GM19452 (cell line): ENCODE results near the gene FANCL.
"Not testable (repeated sequence)": the region's sequence is repeated elsewhere in the genome, so short reads cannot be mapped to it uniquely, and the experiment has no call there.

ENCODE experiments used
- ATAC-seq: cut with Tn5 transposase; IDR thresholded peaks from one replicate; pipeline ENCODE4 v1.9.1; 2021; ENCODE audit not compliant: unreplicated experiment

The FANCL gene

GRCh38 chr2:58206785-58207184, 34.3 kb downstream of the FANCL start:
- ATAC-seq = no peak

- no peak for ATAC-seq
Observed at GRCh38 chr2:58204195-58204959, 36.7 kb downstream of the FANCL start.

- ATAC-seq = no peak
Observed at GRCh38 chr2:58203018-58203417, 38.1 kb downstream of the FANCL start.

GRCh38 chr2:58202404-58202803, 38.7 kb downstream of the FANCL start:
- ATAC-seq = no peak

- no peak for ATAC-seq
Observed at GRCh38 chr2:58197894-58198293, 43.2 kb downstream of the FANCL start.

GRCh38 chr2:58195662-58196061, 45.5 kb downstream of the FANCL start:
- ATAC-seq = no peak

DNA sequence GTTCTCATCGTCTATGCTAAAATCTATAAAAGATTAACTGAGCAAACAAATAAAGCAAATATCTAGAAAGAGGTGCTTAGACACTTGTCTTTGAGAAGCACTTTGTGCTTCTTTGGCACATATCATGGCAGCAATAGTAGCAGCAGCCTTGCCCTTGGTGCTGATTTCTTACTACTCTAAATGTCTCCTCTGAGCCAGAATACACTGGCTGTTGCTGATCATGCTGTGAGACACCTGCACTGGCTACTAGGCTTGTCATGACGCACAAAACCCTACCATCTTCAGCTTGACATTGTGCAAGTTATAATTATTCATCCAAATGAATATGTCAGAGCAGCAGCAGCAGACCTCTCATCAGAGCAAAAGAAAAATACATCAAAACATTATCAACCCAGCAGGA, 46.7 kb downstream of the FANCL start:
- ATAC-seq = no peak

DNA sequence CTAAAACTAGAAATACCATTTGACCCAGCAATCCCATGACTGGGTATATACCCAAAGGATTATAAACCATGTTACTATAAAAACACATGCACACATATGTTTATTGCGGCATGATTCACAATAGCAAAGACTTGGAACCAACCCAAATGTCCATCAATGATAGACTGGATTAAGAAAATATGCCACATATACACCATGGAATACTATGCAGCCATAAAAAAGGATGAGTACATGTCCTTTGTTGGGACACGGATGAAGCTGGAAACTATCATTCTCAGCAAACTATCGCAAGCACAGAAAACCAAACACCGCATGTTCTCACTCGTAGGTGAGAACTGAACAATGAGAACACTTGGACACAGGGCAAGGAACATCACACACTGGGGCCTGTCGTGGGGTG, 54.1 kb downstream of the FANCL start:
- ATAC-seq = not testable (repeated sequence)

DNA sequence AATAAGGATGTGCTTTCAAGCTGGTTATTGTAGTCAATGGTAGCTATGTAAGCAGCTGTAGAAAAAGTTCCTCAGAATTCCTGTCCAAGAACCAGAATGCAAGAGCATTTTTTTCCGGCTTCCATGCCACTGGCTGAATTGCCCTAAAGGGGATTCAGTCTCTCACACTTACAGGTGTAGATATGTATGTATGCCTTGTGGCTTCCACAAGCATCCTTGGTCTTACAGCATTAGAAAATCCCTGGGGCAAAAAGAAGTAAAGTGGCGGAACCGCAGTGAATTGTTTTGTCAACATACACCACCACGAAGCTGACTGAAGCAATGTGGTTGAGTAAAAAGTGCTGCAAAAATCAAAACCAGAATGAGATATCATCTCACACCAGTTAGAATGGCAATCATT, 54.6 kb downstream of the FANCL start:
- ATAC-seq = no peak

DNA sequence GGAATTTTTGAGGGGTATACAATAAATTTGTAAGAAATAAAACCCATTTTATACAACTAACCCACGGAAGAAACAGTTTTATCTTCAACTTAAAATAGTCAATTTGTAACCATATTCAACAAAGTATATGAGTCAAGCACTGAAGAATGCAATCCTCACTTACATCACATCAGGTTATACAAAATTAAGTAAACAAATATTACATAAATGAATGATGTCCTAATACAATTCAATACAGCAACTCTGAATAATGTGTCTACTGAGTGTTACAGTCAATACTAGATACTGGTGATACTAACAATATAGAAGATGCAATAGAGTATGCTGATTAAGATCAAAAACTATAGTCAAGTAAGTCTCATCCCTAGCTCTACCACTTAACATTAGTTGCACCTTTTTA, 58.6 kb downstream of the FANCL start:
- ATAC-seq = no peak

DNA sequence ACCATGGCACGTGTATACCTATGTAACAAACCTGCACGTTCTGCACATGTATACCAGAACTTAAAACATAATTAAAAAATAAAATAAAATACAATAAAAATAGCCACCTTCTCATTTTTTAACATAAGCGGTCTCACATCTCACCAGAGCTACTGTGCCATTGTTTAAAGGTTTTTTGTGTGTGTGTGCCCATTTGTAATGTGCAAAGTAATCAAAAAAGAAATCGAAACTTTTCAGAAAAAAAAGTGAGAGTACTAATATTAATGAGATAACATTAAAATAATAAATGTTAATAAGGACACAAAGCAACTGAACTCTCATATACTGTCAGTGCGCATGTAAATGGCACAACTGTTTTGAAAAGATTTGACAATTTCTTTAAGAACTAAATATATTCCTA, 60.5 kb downstream of the FANCL start:
- ATAC-seq = no peak

- not testable (repeated sequence) for ATAC-seq
Observed at GRCh38 chr2:58180175-58180574, 61.0 kb downstream of the FANCL start.

GRCh38 chr2:58177187-58177586, 63.9 kb downstream of the FANCL start:
- ATAC-seq = not testable (repeated sequence)

DNA sequence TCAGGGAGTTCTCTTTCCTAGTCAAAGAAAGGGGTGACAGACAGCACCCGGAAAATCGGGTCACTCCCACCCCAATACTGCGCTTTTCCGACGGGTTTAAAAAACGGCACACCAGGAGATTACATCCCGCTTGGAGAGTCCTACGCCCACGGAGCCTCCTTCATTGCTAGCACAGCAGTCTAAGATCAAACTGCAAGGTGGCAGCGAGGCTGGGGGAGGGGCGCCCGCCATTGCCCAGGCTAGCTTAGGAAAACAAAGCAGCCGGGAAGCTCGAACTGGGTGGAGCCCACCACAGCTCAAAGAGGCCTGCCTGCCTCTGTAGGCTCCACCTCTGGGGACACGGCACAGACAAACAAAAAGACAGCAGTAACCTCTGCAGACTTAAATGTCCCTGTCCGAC, 69.3 kb downstream of the FANCL start:
- ATAC-seq = not testable (repeated sequence)

- not testable (repeated sequence) for ATAC-seq
Observed at GRCh38 chr2:58170334-58170933, 70.7 kb downstream of the FANCL start.

DNA sequence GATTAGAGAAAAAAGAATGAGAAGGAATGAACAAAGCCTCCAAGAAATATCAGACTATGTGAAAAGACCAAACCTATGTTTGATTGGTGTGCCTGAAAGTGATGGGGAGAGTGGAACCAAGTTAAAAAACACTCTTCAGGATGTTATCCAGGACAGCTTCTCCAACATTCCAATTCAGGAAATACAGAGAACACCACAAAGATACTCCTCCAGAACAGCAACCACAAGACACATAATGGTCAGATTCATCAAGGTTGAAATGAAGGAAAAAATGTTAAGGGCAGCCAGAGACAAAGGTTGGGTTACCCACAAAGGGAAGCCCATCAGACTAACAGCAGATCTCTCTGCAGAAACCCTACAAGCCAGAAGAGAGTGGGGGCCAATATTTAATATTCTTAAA, 71.3 kb downstream of the FANCL start:
- not testable (repeated sequence) for ATAC-seq

GRCh38 chr2:58168130-58168529, 73.0 kb downstream of the FANCL start:
- ATAC-seq = not testable (repeated sequence)

DNA sequence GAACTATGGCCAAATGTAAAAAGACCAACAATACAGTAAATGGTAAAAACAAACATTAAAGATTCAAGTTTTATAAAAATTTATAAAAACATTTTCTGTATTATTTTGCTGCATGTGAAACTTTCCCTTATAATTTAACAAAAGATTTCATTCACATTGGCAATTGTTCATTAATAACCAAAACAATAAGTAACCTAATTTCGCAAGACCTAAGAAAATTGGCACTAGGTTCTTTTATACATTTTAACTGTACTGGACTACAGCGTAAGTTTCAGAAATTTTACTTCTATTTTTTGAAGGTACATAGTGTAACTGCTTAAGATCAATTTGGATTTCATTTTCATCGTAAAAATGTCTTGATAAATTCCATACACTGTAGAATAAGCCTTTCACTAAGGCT, 77.2 kb downstream of the FANCL start:
- no peak for ATAC-seq

DNA sequence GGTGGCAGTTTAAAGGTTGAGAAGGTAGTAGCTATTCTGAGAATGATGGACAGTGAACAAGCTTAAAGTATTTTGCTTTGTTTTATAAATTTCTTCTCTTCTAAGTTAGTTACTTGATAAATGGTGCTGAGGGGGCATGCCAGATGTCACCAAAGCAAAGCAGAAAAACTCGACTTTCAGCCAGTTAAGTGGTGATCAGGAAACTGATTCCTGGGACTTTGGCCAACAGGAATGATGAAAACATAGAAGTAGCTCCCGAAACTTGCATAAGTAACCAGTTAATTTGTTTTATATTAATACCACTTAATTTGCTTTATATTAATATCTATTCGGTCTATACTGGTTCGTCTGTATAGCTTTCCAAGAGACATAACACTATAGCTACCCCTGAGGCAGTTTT, 82.6 kb downstream of the FANCL start:
- ATAC-seq = no peak

GRCh38 chr2:58157754-58158153, 83.4 kb downstream of the FANCL start:
- ATAC-seq = no peak

GRCh38 chr2:58156780-58157179, 84.3 kb downstream of the FANCL start:
- ATAC-seq = no peak

DNA sequence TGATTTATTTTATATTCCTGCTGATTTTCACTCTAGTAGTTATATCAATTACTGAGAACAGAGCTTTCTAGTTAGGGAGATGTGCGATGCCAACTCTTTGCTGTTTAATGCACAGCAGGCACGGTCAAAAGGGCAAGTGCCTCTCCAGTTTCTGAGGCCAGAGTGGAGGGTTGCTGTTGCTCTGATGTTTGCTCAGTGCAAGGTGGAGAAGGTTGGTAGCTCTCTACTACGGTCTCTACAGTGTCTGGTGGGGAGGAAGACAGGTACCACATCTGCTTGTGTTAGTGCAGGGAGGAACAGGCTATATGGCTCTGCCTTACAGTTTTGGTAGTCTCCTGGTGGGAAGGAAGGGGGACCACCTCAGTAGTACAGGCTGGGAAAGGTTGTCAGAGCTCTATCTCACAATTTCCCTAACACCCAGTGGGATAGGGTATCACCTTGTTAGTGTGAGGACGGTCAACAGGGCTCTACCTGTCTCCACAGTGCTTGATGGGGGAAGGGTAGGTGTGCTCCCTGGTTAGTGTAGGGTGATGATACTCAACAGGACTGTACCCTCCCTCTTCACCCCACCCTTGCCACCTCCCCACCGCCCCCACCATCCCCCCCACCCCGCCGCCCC, 85.9 kb downstream of the FANCL start:
- ATAC-seq = no peak
